Liver (tissue), 9 donors: ENCODE data around the gene ADCY9. TPM values are rescaled to one million over a fixed set of nuclear protein-coding genes. Genes with fewer than 3 reads are reported as not detected.

Experiments
- DNase-seq: peaks from one replicate; pipeline ENCODE4 v3.0.0-alpha.2; 2017; ENCODE audit warnings: low spot score
- H3K27ac ChIP-seq, 2 donors: one replicate each; pipeline ENCODE4 v1.7.0; 2013; ENCODE audit warnings: inconsistent platforms in 2 of 2, low read length in 2 of 2, control low read depth in 1 of 2, low read depth in 1 of 2, mild to moderate bottlenecking in 1 of 2
- H3K27me3 ChIP-seq, 4 donors: one replicate each; pipeline versions ENCODE4 v1.6.1 to v1.7.0; 2013; ENCODE audit warnings: low read length in 3 of 4, inconsistent platforms in 1 of 4, mild to moderate bottlenecking in 1 of 4, moderate library complexity in 1 of 4; ENCODE audit not compliant: control insufficient read depth in 4 of 4, insufficient read depth in 4 of 4
- H3K36me3 ChIP-seq, 4 donors: one replicate each; pipeline versions ENCODE4 v1.6.1 to v1.7.0; 2013; ENCODE audit warnings: low read length in 3 of 4, mild to moderate bottlenecking in 3 of 4, low read depth in 1 of 4, moderate library complexity in 1 of 4; ENCODE audit not compliant: control insufficient read depth in 4 of 4, insufficient read depth in 3 of 4
- H3K4me1 ChIP-seq, 4 donors: one replicate each; pipeline versions ENCODE4 v1.6.1 to v1.7.0; 2013; ENCODE audit warnings: low read length in 3 of 4, mild to moderate bottlenecking in 3 of 4, moderate library complexity in 1 of 4; ENCODE audit not compliant: control insufficient read depth in 4 of 4, insufficient read depth in 4 of 4
- H3K4me3 ChIP-seq, 3 donors: one replicate each; pipeline versions ENCODE4 v1.6.1 to v1.7.0; 2013; ENCODE audit warnings: low read length in 3 of 3, control low read depth in 1 of 3, low read depth in 1 of 3, mild to moderate bottlenecking in 1 of 3
- H3K9ac ChIP-seq, 2 donors: one replicate each; pipeline ENCODE4 v1.7.0; 2013; ENCODE audit warnings: low read length in 2 of 2, mild to moderate bottlenecking in 2 of 2, moderate library complexity in 2 of 2, control low read depth in 1 of 2, low read depth in 1 of 2
- H3K9me3 ChIP-seq, 4 donors: one replicate each; pipeline versions ENCODE4 v1.6.1 to v1.7.0; 2013; ENCODE audit warnings: low read length in 3 of 4; ENCODE audit not compliant: control insufficient read depth in 4 of 4
- FOXA1 ChIP-seq: IDR thresholded peaks from 2 replicates; pipeline ENCODE4 v1.6.1; 2016; ENCODE audit warnings: antibody characterized with exemption
- HNF4A ChIP-seq, 2 donors: conservative IDR thresholded peaks; 2 replicates each; pipeline ENCODE4 v1.6.1; 2016; ENCODE audit warnings: antibody characterized with exemption in 2 of 2, mild to moderate bottlenecking in 2 of 2
- HNF4G ChIP-seq: IDR thresholded peaks from 2 replicates; pipeline ENCODE4 v1.6.1; 2016; ENCODE audit warnings: antibody characterized with exemption
- JUND ChIP-seq, 2 donors: IDR thresholded peaks; 2 replicates each; pipeline ENCODE4 v1.6.1; 2016; ENCODE audit warnings: antibody characterized with exemption in 2 of 2
- MAX ChIP-seq: IDR thresholded peaks from 2 replicates; pipeline ENCODE4 v1.6.1; 2016; ENCODE audit warnings: antibody characterized with exemption
- NR2F2 ChIP-seq: IDR thresholded peaks from 2 replicates; pipeline ENCODE4 v1.6.1; 2016; ENCODE audit warnings: antibody characterized with exemption
- RAD21 ChIP-seq, 2 donors: IDR thresholded peaks; 2 replicates each; pipeline ENCODE4 v1.6.1; 2016; ENCODE audit warnings: antibody characterized with exemption in 2 of 2, mild to moderate bottlenecking in 2 of 2
- REST ChIP-seq: IDR thresholded peaks from 2 replicates; pipeline ENCODE4 v1.6.1; 2016; ENCODE audit warnings: antibody characterized with exemption, mild to moderate bottlenecking
- RXRA ChIP-seq, 2 donors: IDR thresholded peaks; 2 replicates each; pipeline ENCODE4 v1.6.1; 2017 to 2018; ENCODE audit warnings: antibody characterized with exemption in 2 of 2, mild to moderate bottlenecking in 1 of 2
- SP1 ChIP-seq: IDR thresholded peaks from 2 replicates; pipeline ENCODE4 v1.6.1; 2018; ENCODE audit warnings: antibody characterized with exemption, mild to moderate bottlenecking
- YY1 ChIP-seq: IDR thresholded peaks from 2 replicates; pipeline ENCODE4 v1.6.1; 2016; ENCODE audit warnings: antibody characterized with exemption, mild to moderate bottlenecking
- ZBTB33 ChIP-seq: IDR thresholded peaks from 2 replicates; pipeline ENCODE4 v1.6.1; 2016; ENCODE audit warnings: antibody characterized with exemption
- WGBS: extraction: QIAGEN DNeasy Blood & Tissue Kit; methylation state at CpG from one replicate; pipeline ENCODE4 v1.1.7; 2013; 5-methylcytosine and 5-hydroxymethylcytosine counted together
- polyA plus RNA-seq, 2 donors: library from polyadenylated mRNA; stranded (reverse) in 1 of 2; unstranded in 1 of 2; fragments of 200-250 nt in 1 of 2; fragments of >200 nt in 1 of 2; fragmentation: Nextera tagmentation in 1 of 2; extraction: Ambion mirVana in 1 of 2; gene quantifications; one replicate each; pipeline versions ENCODE4 v1.2.1 to v1.2.3, GENCODE V29; 2013 to 2015
- total RNA-seq, 2 donors: library from RNA; depleted of rRNA; stranded (reverse); fragments of >200 nt; gene quantifications; one replicate each; pipeline ENCODE4 v1.2.3, GENCODE V29; 2014
- donor health status: healthy.
- donor health status: healthy.
- donor health status: healthy.
- donor health status: healthy.
- donor health status: healthy.

The ADCY9 gene
- total and polyA plus RNA-seq, 4 donors: 3.6 to 25.1 (median 11.0) TPM

GRCh38 chr16:3957344-3957980 is 158.8 kb downstream of the ADCY9 start:
- Histone ChIP-seq H3K9ac (no peak overlapping the region), H3K27me3 (no peaks in the 10 kb centered on the region), H3K4me1 (peaks cover 0 to 3% (median 1%) of the 10 kb centered on the region in 4 donors), H3K27ac (no peak overlapping the region), H3K4me3 (no peak overlapping the region), H3K9me3 (no peaks in the 10 kb centered on the region), H3K36me3 (no peaks in the 10 kb centered on the region)
- DNase-seq: no peak
- WGBS: 66% methylated on average over 23 of the region's 23 CpGs
- TF ChIP-seq HNF4A (conservative IDR thresholded peaks at IDR 0.05) (no peak), RXRA (IDR thresholded peaks at IDR 0.05) (no peak), ZBTB33 (no peak), HNF4G (no peak), REST (no peak)

GRCh38 chr16:3954411-3954921 is 161.8 kb downstream of the ADCY9 start:
- no peaks in the 10 kb centered on the region for H3K4me1 ChIP-seq
- WGBS: 67% methylated on average over 15 of the region's 15 CpGs
- no peak for DNase-seq
- no peak for TF ChIP-seq RAD21 (IDR thresholded peaks at IDR 0.05)
- no peak for TF ChIP-seq MAX
- TF ChIP-seq NR2F2: no peak
- TF ChIP-seq JUND (IDR thresholded peaks at IDR 0.05): no peak
- no peak for TF ChIP-seq SP1
- TF ChIP-seq YY1: no peak
- TF ChIP-seq FOXA1: no peak
- no peak overlapping the region for H3K9ac ChIP-seq
- H3K27me3 ChIP-seq: no peaks in the 10 kb centered on the region
- no peak overlapping the region for H3K27ac ChIP-seq
- H3K4me3 ChIP-seq: no peak overlapping the region
- H3K36me3 ChIP-seq: no peaks in the 10 kb centered on the region
- H3K9me3 ChIP-seq: no peaks in the 10 kb centered on the region
